HepG2 (cell line): ENCODE data around the gene TFPI. TPM values are rescaled to one million over a fixed set of nuclear protein-coding genes. Genes with fewer than 3 reads are reported as not detected.
A peak's percentile ranks its signal among the peaks of the same experiment; 100 is the strongest.

ENCODE experiments used
- CHCHD3 ChIP-seq: sonication (generic); formaldehyde crosslinking; IDR thresholded peaks from 2 replicates; pipeline ENCODE4 v1.8.0; 2022; ENCODE audit warnings: mild to moderate bottlenecking, missing genetic modification reagents, moderate library complexity
- FOXO4 ChIP-seq: sonication (generic); formaldehyde crosslinking; conservative IDR thresholded peaks from 2 replicates; pipeline ENCODE4 v1.8.1; 2023; ENCODE audit warnings: missing genetic modification reagents
- HBP1 ChIP-seq: IDR thresholded peaks from 2 replicates; pipeline ENCODE4 v1.6.1; 2016; ENCODE audit warnings: low read depth, control low read depth
- ISL2 ChIP-seq: sonication (generic); formaldehyde crosslinking; IDR thresholded peaks from 2 replicates; pipeline ENCODE4 v1.5.0; 2020; ENCODE audit warnings: missing genetic modification reagents
- MYNN ChIP-seq: sonication (generic); formaldehyde crosslinking; IDR thresholded peaks from 2 replicates; pipeline ENCODE4 v1.4.0; 2020; ENCODE audit warnings: mild to moderate bottlenecking, low read depth, missing genetic modification reagents
- POGZ ChIP-seq: sonication (generic); formaldehyde crosslinking; IDR thresholded peaks from 2 replicates; pipeline ENCODE4 v1.4.0; 2020; ENCODE audit warnings: mild to moderate bottlenecking, missing genetic modification reagents
- PRMT3 ChIP-seq: sonication (generic); formaldehyde crosslinking; IDR thresholded peaks from 2 replicates; pipeline ENCODE4 v1.8.1; 2022; ENCODE audit warnings: low read depth, mild to moderate bottlenecking, moderate library complexity, missing genetic modification reagents, borderline replicate concordance
- SAP130 ChIP-seq: IDR thresholded peaks from 2 replicates; pipeline ENCODE4 v1.6.1; 2016; ENCODE audit warnings: low read depth
- SUZ12 ChIP-seq: fragments of 150-350 bp; IDR thresholded peaks from 2 replicates; pipeline ENCODE4 v1.6.1; 2014; ENCODE audit warnings: low read depth, low read length
- TFAP4 ChIP-seq: sonication (generic); IDR thresholded peaks from 2 replicates; pipeline ENCODE4 v1.6.1; 2016; ENCODE audit warnings: low read depth, borderline replicate concordance
- THRA ChIP-seq: sonication (generic); formaldehyde crosslinking; IDR thresholded peaks from 2 replicates; pipeline ENCODE4 v1.4.0; 2020; ENCODE audit warnings: missing genetic modification reagents, borderline replicate concordance
- ZBTB14 ChIP-seq: sonication (generic); formaldehyde crosslinking; IDR thresholded peaks from 2 replicates; pipeline ENCODE4 v1.4.0; 2020; ENCODE audit warnings: missing genetic modification reagents
- ZEB1 ChIP-seq: IDR thresholded peaks from 2 replicates; pipeline ENCODE4 v1.6.1; 2012; ENCODE audit warnings: mild to moderate bottlenecking, low read depth, inconsistent platforms; ENCODE audit not compliant: insufficient replicate concordance
- ZNF136 ChIP-seq: sonication (generic); formaldehyde crosslinking; IDR thresholded peaks from 2 replicates; pipeline ENCODE4 v1.8.1; 2022; ENCODE audit warnings: low read depth, mild to moderate bottlenecking, moderate library complexity, missing genetic modification reagents
- ZNF383 ChIP-seq: sonication (generic); formaldehyde crosslinking; IDR thresholded peaks from 2 replicates; pipeline ENCODE4 v1.4.0; 2020; ENCODE audit warnings: missing genetic modification reagents, mild to moderate bottlenecking, borderline replicate concordance
- ZNF687 ChIP-seq: sonication (generic); formaldehyde crosslinking; IDR thresholded peaks from 2 replicates; pipeline ENCODE4 v1.5.1; 2020; ENCODE audit warnings: mild to moderate bottlenecking, missing genetic modification reagents, moderate library complexity
- ZNF841 ChIP-seq: sonication (generic); formaldehyde crosslinking; IDR thresholded peaks from 2 replicates; pipeline ENCODE4 v1.8.1; 2023; ENCODE audit warnings: missing genetic modification reagents, borderline replicate concordance
- ZSCAN20 ChIP-seq: sonication (generic); formaldehyde crosslinking; IDR thresholded peaks from 2 replicates; pipeline ENCODE4 v1.4.0; 2020; ENCODE audit warnings: missing genetic modification reagents, mild to moderate bottlenecking, borderline replicate concordance
- polyA plus RNA-seq, 8 experiments: library from polyadenylated mRNA; depleted of rRNA in 3 of 8; stranded (reverse) in 7 of 8; unstranded in 1 of 8; fragments of >200 nt; fragmentation: Illumina TruSeq in 4 of 8; extraction: Trizol in 4 of 8; gene quantifications; 2 replicates each; pipeline versions ENCODE4 v1.2.1 to v1.2.3, GENCODE V29; 2011 to 2016; ENCODE audit warnings: low read depth in 4 of 8, missing spikeins in 1 of 8, mixed read lengths in 1 of 8; ENCODE audit not compliant: insufficient read depth in 1 of 8
- total RNA-seq, 5 experiments: library from RNA; depleted of rRNA; stranded (reverse); fragments of >200 nt; fragmentation: Illumina TruSeq; extraction: Trizol; gene quantifications; 2 replicates each; pipeline ENCODE4 v1.2.3, GENCODE V29; 2016; ENCODE audit warnings: low read depth in 1 of 5

The TFPI gene
- total and polyA plus RNA-seq, 2 of the 13 experiments (the other 11 are each of a cell fraction or from before 2014, with no cell fraction given), result 301 to 436 TPM

GRCh38 chr2:187529977-187530721 is 24.1 kb downstream of the TFPI start (continued):
- TF ChIP-seq MYNN (no peak), POGZ (CRISPR knock-in tag) (peak; percentile 96), THRA (CRISPR knock-in tag) (peak; percentile 51; the same call in 1 of the 2 replicates), ZNF841 (CRISPR knock-in tag) (no peak), ZNF136 (no peak), TFAP4 (peak; percentile 55; the same call in 1 of the 2 replicates), PRMT3 (CRISPR knock-in tag) (no peak), FOXO4 (CRISPR knock-in tag) (no peak), ZNF687 (CRISPR knock-in tag) (no peak), ZNF383 (CRISPR knock-in tag) (no peak), ZEB1 (no peak), ZBTB14 (no peak), SUZ12 (no peak), HBP1 (CRISPR knock-in tag) (no peak), ISL2 (CRISPR knock-in tag) (peak; percentile 89), ZSCAN20 (CRISPR knock-in tag) (0 out of 2 replicates have a peak, but pooled peaks have one; percentile 48), CHCHD3 (CRISPR knock-in tag) (no peak), SAP130 (CRISPR knock-in tag) (peak; percentile 87)
